GM18909 (cell line): ENCODE measurements around the gene PDK1.

Experiments used
- ATAC-seq: cut with Tn5 transposase; IDR thresholded peaks from one replicate; pipeline ENCODE4 v1.9.1; 2021; ENCODE audit warnings: mild to moderate bottlenecking; ENCODE audit not compliant: unreplicated experiment, poor library complexity

The PDK1 gene

GRCh38 chr2:172634477-172634876 is 78.6 kb downstream of the PDK1 start:
- ATAC-seq: no peak

- no peak for ATAC-seq
These were observed 79.7 kb downstream of the PDK1 start for GRCh38 chr2:172635548-172635947.

GRCh38 chr2:172639256-172639655 is 83.4 kb downstream of the PDK1 start:
- ATAC-seq: no peak

- ATAC-seq: no peak
These were observed 83.9 kb downstream of the PDK1 start for GRCh38 chr2:172639823-172640222.

- ATAC-seq: no peak
These were observed 84.5 kb downstream of the PDK1 start for GRCh38 chr2:172640389-172640788.

GRCh38 chr2:172642301-172643020 is 86.6 kb downstream of the PDK1 start:
- ATAC-seq: no peak

- no peak for ATAC-seq
These were observed 87.3 kb downstream of the PDK1 start for GRCh38 chr2:172643142-172643541.

GRCh38 chr2:172647439-172647838 is 91.5 kb downstream of the PDK1 start:
- ATAC-seq: no peak

GRCh38 chr2:172655091-172655837 is 99.4 kb downstream of the PDK1 start:
- ATAC-seq: no peak

GRCh38 chr2:172655838-172656573 is 100.1 kb downstream of the PDK1 start:
- ATAC-seq: no peak
